Measurements from ENCODE around the gene SLC35G4.

Gene SLC35G4

GRCh38 chr18:11585596-11585995 is 23.8 kb upstream of the SLC35G4 start:
- Histone ChIP-seq H3K27me3 (ENCODE audit: insufficient read depth, low read length) (no peaks in the 10 kb centered on the region), H3K27ac (ENCODE audit: low read depth, low read length, poor library complexity, severe bottlenecking) (no peak overlapping the region), H3K4me3 (ENCODE audit: low read depth, low read length, poor library complexity, severe bottlenecking) (no peak overlapping the region), H4K20me1 (ENCODE audit: insufficient read depth, low read length) (no peaks in the 10 kb centered on the region), H3K4me1 (ENCODE audit: insufficient read depth, low read length, severe bottlenecking) (no peaks in the 10 kb centered on the region), H2AFZ (ENCODE audit: low read length) (no peak overlapping the region), H3K4me2 (ENCODE audit: low read length) (no peak overlapping the region), H3K9ac (ENCODE audit: low read length) (no peak overlapping the region), H3F3A (ENCODE audit: insufficient read depth, low read length) (no peaks in the 10 kb centered on the region), H3K79me2 (ENCODE audit: insufficient read depth, low read length) (no peaks in the 10 kb centered on the region), H3K36me3 (ENCODE audit: insufficient read depth, low read length) (no peaks in the 10 kb centered on the region), H3K9me3 (ENCODE audit: low read length) (no peaks in the 10 kb centered on the region), H3K9me2 (ENCODE audit: low read depth, low read length) (no peaks in the 10 kb centered on the region)
- TF ChIP-seq, protein P1, sequence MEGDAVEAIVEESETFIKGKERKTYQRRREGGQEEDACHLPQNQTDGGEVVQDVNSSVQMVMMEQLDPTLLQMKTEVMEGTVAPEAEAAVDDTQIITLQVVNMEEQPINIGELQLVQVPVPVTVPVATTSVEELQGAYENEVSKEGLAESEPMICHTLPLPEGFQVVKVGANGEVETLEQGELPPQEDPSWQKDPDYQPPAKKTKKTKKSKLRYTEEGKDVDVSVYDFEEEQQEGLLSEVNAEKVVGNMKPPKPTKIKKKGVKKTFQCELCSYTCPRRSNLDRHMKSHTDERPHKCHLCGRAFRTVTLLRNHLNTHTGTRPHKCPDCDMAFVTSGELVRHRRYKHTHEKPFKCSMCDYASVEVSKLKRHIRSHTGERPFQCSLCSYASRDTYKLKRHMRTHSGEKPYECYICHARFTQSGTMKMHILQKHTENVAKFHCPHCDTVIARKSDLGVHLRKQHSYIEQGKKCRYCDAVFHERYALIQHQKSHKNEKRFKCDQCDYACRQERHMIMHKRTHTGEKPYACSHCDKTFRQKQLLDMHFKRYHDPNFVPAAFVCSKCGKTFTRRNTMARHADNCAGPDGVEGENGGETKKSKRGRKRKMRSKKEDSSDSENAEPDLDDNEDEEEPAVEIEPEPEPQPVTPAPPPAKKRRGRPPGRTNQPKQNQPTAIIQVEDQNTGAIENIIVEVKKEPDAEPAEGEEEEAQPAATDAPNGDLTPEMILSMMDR (IDR thresholded peaks at IDR 0.05; ENCODE audit: low read length): no peak
- no peak for TF ChIP-seq EZH2 (IDR thresholded peaks at IDR 0.05; ENCODE audit: borderline replicate concordance, low read length)

GRCh38 chr18:11586896-11587295 is 22.5 kb upstream of the SLC35G4 start:
- no peaks in the 10 kb centered on the region for H3K9me2 ChIP-seq (ENCODE audit: low read depth, low read length)
- H3K27ac ChIP-seq (ENCODE audit: low read depth, low read length, poor library complexity, severe bottlenecking): no peak overlapping the region
- H3K9ac ChIP-seq (ENCODE audit: low read length): no peak overlapping the region
- H3F3A ChIP-seq (ENCODE audit: insufficient read depth, low read length): no peaks in the 10 kb centered on the region
- no peaks in the 10 kb centered on the region for H4K20me1 ChIP-seq (ENCODE audit: insufficient read depth, low read length)
- no peaks in the 10 kb centered on the region for H3K36me3 ChIP-seq (ENCODE audit: insufficient read depth, low read length)
- H3K9me3 ChIP-seq (ENCODE audit: low read length): no peaks in the 10 kb centered on the region
- TF ChIP-seq, protein P1 (IDR thresholded peaks at IDR 0.05; ENCODE audit: low read length): no peak
- no peak for TF ChIP-seq EZH2 (IDR thresholded peaks at IDR 0.05; ENCODE audit: borderline replicate concordance, low read length)
- H3K4me1 ChIP-seq (ENCODE audit: insufficient read depth, low read length, severe bottlenecking): no peaks in the 10 kb centered on the region
- H3K4me2 ChIP-seq (ENCODE audit: low read length): no peak overlapping the region
- H3K27me3 ChIP-seq (ENCODE audit: insufficient read depth, low read length): peaks cover 8% of the 10 kb centered on the region
- H3K4me3 ChIP-seq (ENCODE audit: low read depth, low read length, poor library complexity, severe bottlenecking): no peak overlapping the region
- H3K79me2 ChIP-seq (ENCODE audit: insufficient read depth, low read length): no peaks in the 10 kb centered on the region
- no peak overlapping the region for H2AFZ ChIP-seq (ENCODE audit: low read length)

- H3K4me1 ChIP-seq (ENCODE audit: insufficient read depth, low read length, severe bottlenecking): no peaks in the 10 kb centered on the region
- H3K9ac ChIP-seq (ENCODE audit: low read length): no peak overlapping the region
- no peaks in the 10 kb centered on the region for H3K9me3 ChIP-seq (ENCODE audit: low read length)
- H3K4me3 ChIP-seq (ENCODE audit: low read depth, low read length, poor library complexity, severe bottlenecking): no peak overlapping the region
- TF ChIP-seq, protein P1 (IDR thresholded peaks at IDR 0.05; ENCODE audit: low read length): no peak
- TF ChIP-seq EZH2 (IDR thresholded peaks at IDR 0.05; ENCODE audit: borderline replicate concordance, low read length): no peak
- no peak overlapping the region for H3K27ac ChIP-seq (ENCODE audit: low read depth, low read length, poor library complexity, severe bottlenecking)
- no peaks in the 10 kb centered on the region for H3K36me3 ChIP-seq (ENCODE audit: insufficient read depth, low read length)
- no peaks in the 10 kb centered on the region for H3K9me2 ChIP-seq (ENCODE audit: low read depth, low read length)
- H3K4me2 ChIP-seq (ENCODE audit: low read length): no peak overlapping the region
- H2AFZ ChIP-seq (ENCODE audit: low read length): no peak overlapping the region
- H3K79me2 ChIP-seq (ENCODE audit: insufficient read depth, low read length): no peaks in the 10 kb centered on the region
- H3F3A ChIP-seq (ENCODE audit: insufficient read depth, low read length): no peaks in the 10 kb centered on the region
- peaks cover 8% of the 10 kb centered on the region for H3K27me3 ChIP-seq (ENCODE audit: insufficient read depth, low read length)
- no peaks in the 10 kb centered on the region for H4K20me1 ChIP-seq (ENCODE audit: insufficient read depth, low read length)
Measured at GRCh38 chr18:11587432-11587831, 22.0 kb upstream of the SLC35G4 start.

Measured in OCI-LY1 (cell line).